Stimulated activated naive CD8-positive, alpha-beta T cell treated with anti-CD3 and anti-CD28 coated beads, Interleukin-15, amount 100 ng/mL, for 72 hours (primary cell): ENCODE measurements around the gene IL36B.

ENCODE experiments used
- ATAC-seq: fragments of 150-1000 bp; cut with Tn5 transposase; 2 replicates; pipeline ENCODE4 v1.10.0; 2021; ENCODE audit warnings: mild to moderate bottlenecking, moderate library complexity
- DNase-seq, 2 donors: peaks; one replicate each; pipeline ENCODE4 v3.0.0; 2021 to 2022
- H3K27ac Mint-ChIP-seq, 2 donors: one replicate each; pipeline ENCODE4 v1.8.0; 2022; ENCODE audit warnings: mild to moderate bottlenecking in 2 of 2, mixed read lengths in 2 of 2, moderate library complexity in 2 of 2
- H3K27me3 Mint-ChIP-seq: one replicate; pipeline ENCODE4 v1.8.0; 2022; ENCODE audit warnings: mixed read lengths
- H3K4me1 Mint-ChIP-seq: one replicate; pipeline ENCODE4 v1.8.0; 2022; ENCODE audit warnings: mild to moderate bottlenecking, mixed read lengths
- H3K4me3 Mint-ChIP-seq, 2 donors: one replicate each; pipeline ENCODE4 v1.8.0; 2022; ENCODE audit warnings: mild to moderate bottlenecking in 2 of 2, mixed read lengths in 2 of 2, moderate library complexity in 1 of 2
- H3K9me3 Mint-ChIP-seq, 2 donors: one replicate each; pipeline ENCODE4 v1.8.0; 2022; ENCODE audit warnings: mixed read lengths in 2 of 2

The IL36B gene

DNA sequence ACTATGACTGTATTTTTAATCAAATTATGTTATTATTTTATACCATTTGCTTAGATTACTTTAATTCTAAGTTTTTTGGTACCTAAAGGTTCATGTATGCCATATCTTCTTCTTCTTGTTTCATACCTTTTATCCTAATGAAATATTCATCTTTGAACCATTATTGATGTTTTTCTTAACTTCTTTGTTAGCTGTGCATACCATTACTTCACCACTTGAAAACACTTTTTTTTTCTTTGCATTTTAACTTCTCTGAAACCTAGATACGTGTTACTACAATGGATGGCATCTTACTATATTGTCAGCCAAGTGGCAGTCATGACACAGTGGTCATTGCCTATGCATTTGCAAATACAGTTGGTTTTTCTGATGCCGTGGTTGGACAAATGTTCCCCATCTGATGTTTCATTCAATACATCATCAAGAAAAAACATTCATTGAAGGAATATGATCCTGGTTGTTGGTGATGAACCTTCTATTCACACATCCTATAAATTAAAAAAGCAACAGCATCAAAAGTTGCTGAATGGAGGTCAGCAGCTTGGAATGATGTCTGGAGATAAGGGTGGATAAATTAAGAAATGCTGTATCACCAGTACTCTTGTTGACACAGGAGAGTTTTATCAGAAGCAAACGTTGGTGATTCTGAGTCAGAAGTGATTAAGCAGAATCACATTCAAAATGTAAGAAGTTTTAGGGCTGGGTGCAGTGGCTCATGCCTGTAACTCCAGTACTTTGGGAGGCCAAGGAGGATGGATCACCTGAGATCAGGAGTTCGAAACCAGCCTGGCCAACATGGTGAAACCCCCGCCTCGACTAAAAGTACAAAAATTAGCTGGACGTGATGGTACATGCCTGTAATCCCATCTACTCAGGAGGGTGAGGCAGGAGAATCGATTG is 40.0 kb downstream of the IL36B start:
- Mint-ChIP-seq H3K27ac (no peak overlapping the region), H3K4me1 (peaks cover 20% of the 10 kb centered on the region), H3K27me3 (peaks cover 7% of the 10 kb centered on the region), H3K4me3 (no peak overlapping the region), H3K9me3 (peaks cover 0 to 12% of the 10 kb centered on the region in 2 donors)
- DNase-seq (no peak), ATAC-seq (no peak)

DNA sequence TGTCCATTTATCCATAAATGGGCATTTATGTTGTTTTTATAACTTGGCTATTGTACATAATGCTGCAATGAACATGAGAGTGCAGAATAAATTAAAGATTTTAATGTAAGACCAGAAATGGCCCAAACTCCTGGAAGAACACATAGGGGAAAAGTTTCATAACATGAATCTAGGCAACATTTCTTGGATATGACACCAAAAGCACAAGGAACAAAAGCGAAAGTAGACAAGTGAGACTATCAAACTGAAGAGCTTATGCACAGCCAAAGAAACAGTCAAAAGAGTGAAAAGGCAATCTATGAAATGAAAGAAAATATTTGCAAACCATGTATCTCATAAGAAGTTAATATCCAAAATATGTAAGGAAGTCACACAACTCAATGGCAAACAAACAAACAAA is 41.6 kb downstream of the IL36B start:
- ATAC-seq (no peak), DNase-seq (no peak)
- Mint-ChIP-seq H3K27ac (no peak overlapping the region), H3K9me3 (peaks cover 0 to 5% of the 10 kb centered on the region in 2 donors), H3K4me3 (no peak overlapping the region), H3K27me3 (no peaks in the 10 kb centered on the region), H3K4me1 (peaks cover 20% of the 10 kb centered on the region)

DNA sequence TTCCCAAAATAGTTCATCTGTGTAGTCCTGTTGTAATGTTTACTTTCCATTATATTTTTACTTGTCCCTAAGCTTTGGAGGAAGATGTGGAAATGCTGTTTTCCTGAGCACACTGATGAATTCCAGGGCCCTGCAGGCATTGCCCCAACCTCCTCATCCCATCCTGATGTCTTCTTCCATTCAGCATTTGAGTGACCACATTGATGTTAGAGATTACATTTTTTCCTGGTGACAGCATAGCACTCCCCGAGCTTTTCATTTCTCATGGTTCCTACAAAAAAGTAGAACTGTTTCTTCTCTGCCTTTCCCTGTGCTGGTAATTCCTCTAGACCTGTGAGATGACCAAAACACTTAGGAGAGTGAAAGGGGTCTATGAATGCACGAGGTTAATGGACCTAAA is 42.6 kb downstream of the IL36B start:
- Mint-ChIP-seq H3K4me1 (peaks cover 13% of the 10 kb centered on the region), H3K27me3 (no peaks in the 10 kb centered on the region), H3K27ac (no peak overlapping the region), H3K4me3 (no peak overlapping the region), H3K9me3 (peaks cover 0 to 5% of the 10 kb centered on the region in 2 donors)
- DNase-seq (no peak), ATAC-seq (no peak)

DNA sequence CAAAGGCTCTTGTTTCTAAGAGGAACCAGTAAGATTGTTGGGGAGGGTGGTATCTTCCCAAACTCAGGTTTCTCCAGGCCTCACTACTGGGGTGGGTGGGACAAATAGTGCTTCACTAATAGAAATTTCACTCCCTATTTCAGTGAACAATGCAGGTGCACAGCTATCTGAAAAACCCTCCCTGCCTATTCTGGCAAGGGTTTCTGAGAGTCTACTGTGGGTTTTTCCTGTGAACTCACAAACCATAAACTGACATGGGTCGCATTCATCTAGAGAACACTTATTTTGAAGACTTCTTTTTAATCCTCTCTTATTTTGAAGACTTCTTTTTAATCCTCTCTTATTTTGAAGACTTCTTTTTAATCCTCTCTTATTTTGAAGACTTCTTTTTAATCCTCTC is 43.0 kb downstream of the IL36B start:
- peaks cover 13% of the 10 kb centered on the region for H3K4me1 Mint-ChIP-seq
- H3K4me3 Mint-ChIP-seq = no peak overlapping the region
- DNase-seq (no peak), ATAC-seq (no peak)
- no peaks in the 10 kb centered on the region for H3K27me3 Mint-ChIP-seq
- peaks cover 0 to 5% of the 10 kb centered on the region in 2 donors for H3K9me3 Mint-ChIP-seq
- H3K27ac Mint-ChIP-seq = no peak overlapping the region

DNA sequence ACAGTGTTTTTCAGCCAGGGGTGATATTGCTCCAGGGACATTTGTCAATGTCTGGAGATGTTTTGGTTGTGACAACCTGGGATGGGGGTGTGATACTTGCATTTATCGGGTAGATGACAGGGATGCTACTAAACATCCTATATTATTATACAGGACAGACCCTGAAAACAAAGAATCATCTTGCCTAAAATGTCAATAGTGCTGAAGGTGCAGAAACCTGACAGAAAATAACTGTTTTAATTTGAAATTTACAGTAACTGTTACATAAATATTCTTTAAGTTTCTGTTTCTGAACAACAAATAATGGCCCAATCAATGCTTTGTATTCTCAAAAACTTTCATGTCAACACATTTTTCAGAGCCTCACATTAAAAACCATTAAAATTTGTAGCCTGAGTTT is 45.4 kb downstream of the IL36B start:
- ATAC-seq (no peak), DNase-seq (no peak)
- peaks cover 3 to 10% of the 10 kb centered on the region in 2 donors for H3K9me3 Mint-ChIP-seq
- H3K27ac Mint-ChIP-seq = no peak overlapping the region
- no peaks in the 10 kb centered on the region for H3K27me3 Mint-ChIP-seq
- H3K4me1 Mint-ChIP-seq = peaks cover 13% of the 10 kb centered on the region
- no peak overlapping the region for H3K4me3 Mint-ChIP-seq

DNA sequence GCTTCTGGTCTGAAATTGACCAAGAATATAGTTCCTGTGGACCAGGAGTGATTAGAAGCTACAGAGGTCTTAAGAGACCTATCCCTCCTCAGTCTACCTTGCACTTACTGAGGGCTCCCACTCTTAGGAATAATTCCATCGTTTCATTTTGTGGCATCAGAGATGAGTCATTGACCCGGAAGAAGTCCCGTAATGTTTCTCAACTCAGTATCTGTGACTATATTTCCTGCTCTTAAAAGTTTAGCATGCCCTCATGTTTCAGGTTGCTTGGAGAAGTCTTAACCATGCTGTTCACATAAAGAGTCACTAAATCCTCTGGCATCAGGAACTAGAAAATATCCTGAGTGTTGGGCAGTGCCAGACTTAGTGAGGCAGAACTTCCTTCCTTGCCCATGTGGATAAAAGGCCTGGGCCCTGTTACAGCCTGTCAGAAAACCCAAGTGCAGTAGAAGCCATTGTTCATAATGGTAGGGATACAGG is 47.6 kb downstream of the IL36B start, which contains the start of gene IL36A:
Gene IL36A (plus strand): TSS at position 430 of the 480 bp plus-strand sequence. CDS start 413 bp downstream, outside the sequence.
- ATAC-seq (no peak), DNase-seq (no peak)
- Mint-ChIP-seq H3K4me3 (no peak within 1 kb of the TSS), H3K4me1 (peaks cover 4% of the 10 kb centered on the region), H3K27ac (peak within 1 kb of the TSS in 1 of 2 donors; percentile 85), H3K27me3 (no peaks in the 10 kb centered on the region), H3K9me3 (peaks cover 20 to 27% of the 10 kb centered on the region in 2 donors)

DNA sequence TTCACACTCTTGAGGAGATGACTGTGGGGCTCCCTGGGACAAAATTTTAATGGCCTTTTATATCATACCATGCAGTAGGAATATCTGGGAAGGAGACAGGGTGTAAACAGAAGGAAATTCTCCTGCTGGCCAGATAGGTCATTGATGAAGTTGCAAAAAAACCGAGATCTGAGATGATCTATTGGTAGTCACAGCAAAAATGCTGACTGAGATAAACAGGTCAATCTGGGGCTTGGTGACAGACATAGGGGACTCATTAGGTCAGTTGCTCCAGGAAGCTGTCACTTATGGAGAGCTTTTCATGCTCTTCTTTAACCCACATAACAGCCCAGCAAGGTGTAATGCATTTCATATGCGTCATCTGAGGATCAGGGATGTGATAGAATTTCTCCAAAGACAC is 50.0 kb downstream of the IL36B start:
- Mint-ChIP-seq H3K9me3 (peaks cover 31 to 45% of the 10 kb centered on the region in 2 donors), H3K4me1 (peaks cover under 1% of the 10 kb centered on the region), H3K27ac (no peak overlapping the region), H3K27me3 (no peaks in the 10 kb centered on the region), H3K4me3 (no peak overlapping the region)
- DNase-seq (no peak), ATAC-seq (no peak)

DNA sequence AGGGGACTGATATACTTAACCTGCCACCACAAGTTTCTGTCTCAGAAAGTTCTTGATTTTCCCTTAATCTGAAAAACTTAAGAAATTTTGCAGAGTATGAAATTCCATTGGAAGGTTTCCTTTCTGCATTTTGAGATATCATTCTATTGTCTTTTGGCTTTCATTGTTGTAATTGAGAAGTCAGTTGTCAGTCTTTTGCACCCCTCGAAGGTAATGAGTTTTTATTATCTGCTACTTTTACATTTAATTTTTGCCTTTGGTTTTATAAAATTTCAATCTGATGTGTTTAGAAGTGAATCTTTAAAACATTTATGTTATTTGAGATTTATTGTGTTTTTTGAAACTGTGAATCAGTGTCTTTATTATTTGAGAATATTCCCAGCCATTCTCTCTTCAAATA is 52.2 kb downstream of the IL36B start:
- Mint-ChIP-seq H3K4me3 (no peak overlapping the region), H3K4me1 (peaks cover 23% of the 10 kb centered on the region), H3K27me3 (no peaks in the 10 kb centered on the region), H3K27ac (no peak overlapping the region), H3K9me3 (peaks cover 31 to 45% of the 10 kb centered on the region in 2 donors)
- ATAC-seq (no peak), DNase-seq (no peak)

DNA sequence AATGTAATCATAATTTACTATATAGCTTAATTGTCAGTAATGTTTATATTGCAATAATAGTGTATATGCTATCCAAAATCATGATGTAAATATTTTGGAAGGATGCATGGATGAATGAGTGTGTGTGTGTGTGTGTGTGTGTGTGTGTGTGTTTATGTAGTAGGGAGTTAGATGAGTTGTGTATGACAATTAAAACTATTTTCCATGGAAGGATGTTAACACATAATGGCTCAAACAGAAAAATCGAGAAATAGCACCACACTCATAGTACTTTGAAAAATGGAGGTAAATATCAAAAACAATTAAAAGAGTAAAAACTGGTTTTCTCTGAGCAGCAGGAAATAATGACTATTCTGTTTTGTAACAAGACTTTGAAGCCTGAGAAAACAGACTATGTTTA is 55.5 kb downstream of the IL36B start:
- H3K27me3 Mint-ChIP-seq = no peaks in the 10 kb centered on the region
- ATAC-seq (no peak), DNase-seq (no peak)
- peak overlapping the region; percentile 32 to 62 for H3K4me3 Mint-ChIP-seq
- peaks cover 35 to 55% of the 10 kb centered on the region in 2 donors for H3K9me3 Mint-ChIP-seq
- H3K4me1 Mint-ChIP-seq = peaks cover 46% of the 10 kb centered on the region
- H3K27ac Mint-ChIP-seq = no peak overlapping the region

DNA sequence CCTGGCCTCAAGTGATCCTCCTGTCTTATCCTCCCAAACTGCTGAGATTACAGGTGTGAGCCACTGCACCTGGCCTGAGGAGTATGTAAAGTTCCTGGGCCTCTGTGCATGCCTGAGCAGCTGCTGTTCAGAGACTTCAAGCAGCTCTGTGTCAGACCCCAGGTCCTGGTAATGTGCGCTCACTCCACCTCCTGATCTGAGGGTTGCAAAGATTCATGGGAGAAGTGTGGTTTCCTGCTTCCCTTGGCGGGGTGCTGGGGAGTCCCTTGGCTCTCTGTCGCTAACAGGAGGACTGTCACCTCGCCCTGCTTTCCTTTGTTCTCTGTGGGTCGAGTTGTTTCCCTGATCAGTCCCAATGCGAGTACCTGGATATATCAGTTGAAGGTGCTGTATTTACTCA is 56.0 kb downstream of the IL36B start:
- Mint-ChIP-seq H3K4me1 (peaks cover 46% of the 10 kb centered on the region), H3K4me3 (peak overlapping the region; percentile 32 to 62), H3K27me3 (no peaks in the 10 kb centered on the region), H3K9me3 (peaks cover 32 to 55% of the 10 kb centered on the region in 2 donors), H3K27ac (peak overlapping the region in 1 of 2 donors; percentile 87)
- ATAC-seq (peak; percentile 99), DNase-seq (peak; percentile 66 to 74)

DNA sequence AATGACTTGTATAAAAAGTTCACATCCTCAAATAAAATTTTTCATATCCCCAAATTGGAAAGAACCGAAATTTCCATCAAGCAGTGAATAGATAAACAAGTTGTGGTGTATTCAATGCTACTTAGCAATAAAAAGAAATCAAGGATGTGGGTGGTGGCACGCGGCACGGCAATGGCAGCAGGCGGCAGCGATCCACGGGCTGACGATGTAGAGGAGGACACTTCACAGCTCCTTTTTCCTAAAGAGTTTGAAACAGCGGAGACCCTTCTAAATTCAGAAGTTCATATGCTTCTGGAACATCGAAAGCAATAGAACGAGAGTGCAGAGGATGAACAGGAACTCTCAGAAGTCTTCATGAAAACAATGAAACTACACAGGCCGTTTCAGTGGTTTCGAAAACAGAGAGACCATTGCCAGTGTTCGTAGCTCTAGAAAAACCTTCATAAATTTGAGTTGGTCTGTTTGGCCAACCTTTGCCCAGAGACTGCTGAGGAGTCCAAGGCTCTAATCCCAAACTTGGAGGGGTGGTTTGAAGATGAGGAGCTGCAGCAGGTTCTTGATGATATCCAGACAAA is 57.2 kb downstream of the IL36B start:
- peaks cover 46% of the 10 kb centered on the region for H3K4me1 Mint-ChIP-seq
- DNase-seq (no peak), ATAC-seq (peak; percentile 39)
- peak overlapping the region; percentile 53 to 91 for H3K27ac Mint-ChIP-seq
- H3K27me3 Mint-ChIP-seq = no peaks in the 10 kb centered on the region
- peak overlapping the region; percentile 74 to 85 for H3K4me3 Mint-ChIP-seq
- H3K9me3 Mint-ChIP-seq = peaks cover 33 to 48% of the 10 kb centered on the region in 2 donors

DNA sequence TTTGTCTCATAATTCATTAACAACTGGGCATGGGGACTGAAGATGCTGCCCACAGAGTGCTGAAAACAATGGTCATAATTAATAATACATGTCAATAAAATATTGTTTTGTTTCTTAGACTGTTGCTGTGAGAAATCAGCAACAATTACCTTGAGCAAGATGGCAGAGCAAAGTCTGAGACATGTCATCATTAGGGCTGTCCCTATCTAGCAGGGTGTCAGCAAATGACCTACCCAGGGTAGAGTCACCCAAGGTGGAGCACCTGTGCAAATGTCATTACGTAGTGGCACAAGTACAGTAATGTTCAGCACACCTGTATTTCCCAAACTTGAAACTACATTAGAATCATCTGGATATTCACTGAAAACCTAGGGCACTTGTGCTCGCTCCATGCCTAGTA is 58.0 kb downstream of the IL36B start:
- peaks cover 38 to 40% of the 10 kb centered on the region in 2 donors for H3K9me3 Mint-ChIP-seq
- H3K27me3 Mint-ChIP-seq = no peaks in the 10 kb centered on the region
- no peak overlapping the region for H3K27ac Mint-ChIP-seq
- DNase-seq (no peak), ATAC-seq (no peak)
- H3K4me1 Mint-ChIP-seq = peaks cover 46% of the 10 kb centered on the region
- H3K4me3 Mint-ChIP-seq = no peak overlapping the region

DNA sequence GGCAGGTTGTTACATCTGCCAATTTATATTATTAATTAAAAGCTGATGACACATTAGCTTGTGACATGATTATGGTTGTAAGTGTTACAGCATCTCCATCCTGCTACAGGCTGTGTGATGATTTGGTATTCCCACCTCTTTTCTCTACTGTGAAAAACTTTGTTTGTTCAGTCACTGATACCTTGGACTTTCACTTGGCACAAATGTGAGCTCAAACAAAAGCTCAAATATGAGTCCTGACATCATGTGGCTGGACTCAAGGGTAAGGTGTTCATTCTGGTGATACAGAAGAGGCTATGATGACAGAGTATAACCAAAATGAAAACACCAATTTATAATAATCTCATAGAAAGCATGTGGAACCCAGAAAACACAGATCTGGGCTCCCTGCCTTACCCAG is 58.8 kb downstream of the IL36B start:
- no peak overlapping the region for H3K4me3 Mint-ChIP-seq
- H3K27me3 Mint-ChIP-seq = no peaks in the 10 kb centered on the region
- H3K9me3 Mint-ChIP-seq = peaks cover 32 to 43% of the 10 kb centered on the region in 2 donors
- peaks cover 46% of the 10 kb centered on the region for H3K4me1 Mint-ChIP-seq
- H3K27ac Mint-ChIP-seq = no peak overlapping the region
- no peak for DNase-seq
- no peak for ATAC-seq

DNA sequence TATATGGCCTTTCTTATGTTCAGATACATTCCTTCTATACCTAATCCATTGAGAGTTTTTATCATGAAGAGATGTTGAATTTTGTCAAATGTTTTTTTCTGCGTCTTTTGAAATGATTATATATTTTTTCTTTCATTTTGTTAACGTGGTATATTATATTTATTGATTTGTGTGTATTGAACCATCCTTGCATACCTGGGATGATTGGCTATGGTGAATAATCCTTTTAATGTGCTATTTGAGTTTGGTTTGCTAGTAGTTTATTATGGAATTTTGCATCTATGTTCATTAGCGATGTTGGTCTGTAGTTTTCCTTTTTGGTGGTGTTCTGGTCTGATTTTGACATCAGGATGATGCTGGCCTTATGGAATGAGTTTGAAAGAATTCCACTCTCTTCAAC is 63.1 kb downstream of the IL36B start:
- H3K4me1 Mint-ChIP-seq = peaks cover 32% of the 10 kb centered on the region
- no peak overlapping the region for H3K4me3 Mint-ChIP-seq
- H3K9me3 Mint-ChIP-seq = peaks cover 26 to 46% of the 10 kb centered on the region in 2 donors
- DNase-seq (no peak), ATAC-seq (no peak)
- H3K27me3 Mint-ChIP-seq = no peaks in the 10 kb centered on the region
- H3K27ac Mint-ChIP-seq = no peak overlapping the region

DNA sequence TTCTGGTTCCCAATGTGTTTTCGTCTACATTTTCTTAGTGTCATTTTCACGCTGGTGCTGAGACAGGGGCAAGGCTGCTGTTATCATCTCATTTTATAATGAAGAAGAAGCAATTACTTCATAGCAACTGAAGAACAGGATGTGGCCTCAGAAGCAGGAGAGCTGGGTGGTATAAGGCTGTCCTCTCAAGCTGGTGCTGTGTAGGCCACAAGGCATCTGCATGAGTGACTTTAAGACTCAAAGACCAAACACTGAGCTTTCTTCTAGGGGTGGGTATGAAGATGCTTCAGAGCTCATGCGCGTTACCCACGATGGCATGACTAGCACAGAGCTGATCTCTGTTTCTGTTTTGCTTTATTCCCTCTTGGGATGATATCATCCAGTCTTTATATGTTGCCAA is 67.6 kb downstream of the IL36B start:
- ATAC-seq = peak; percentile 99
- no peaks in the 10 kb centered on the region for H3K27me3 Mint-ChIP-seq
- H3K4me1 Mint-ChIP-seq = peaks cover 21% of the 10 kb centered on the region
- peak overlapping the region; percentile 13 to 22 for H3K27ac Mint-ChIP-seq
- H3K4me3 Mint-ChIP-seq = peak overlapping the region; percentile 19 to 30
- peak; percentile 40 to 66 for DNase-seq
- H3K9me3 Mint-ChIP-seq = peaks cover 0 to 21% of the 10 kb centered on the region in 2 donors

DNA sequence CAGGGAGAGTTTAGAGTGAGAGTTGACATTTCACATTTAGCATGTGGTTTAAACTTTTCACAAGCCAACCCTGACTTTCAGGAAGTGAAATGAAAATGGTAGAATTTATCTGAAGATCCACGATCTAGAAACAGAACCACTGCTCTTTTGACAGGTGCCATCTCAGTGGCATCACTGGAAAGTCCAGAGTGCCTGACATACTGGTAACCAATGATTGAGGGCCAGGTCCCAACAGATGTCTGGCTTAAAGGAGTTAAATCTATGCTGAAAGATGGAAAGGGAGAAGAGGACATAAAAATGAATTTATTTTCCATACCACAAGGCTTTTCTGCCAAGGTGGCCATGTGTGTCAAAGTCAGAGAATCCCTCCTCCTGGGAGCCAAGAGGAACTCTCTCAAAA is 72.1 kb downstream of the IL36B start:
- H3K27ac Mint-ChIP-seq = peak overlapping the region; percentile 90 to 92
- peaks cover 23% of the 10 kb centered on the region for H3K4me1 Mint-ChIP-seq
- DNase-seq = no peak
- no peak for ATAC-seq
- H3K4me3 Mint-ChIP-seq = peak overlapping the region; percentile 52 to 53
- no peaks in the 10 kb centered on the region for H3K9me3 Mint-ChIP-seq
- H3K27me3 Mint-ChIP-seq = no peaks in the 10 kb centered on the region
